ENCODE data around the gene CARD9. TPM values are rescaled to one million over a fixed set of nuclear protein-coding genes. Genes with fewer than 3 reads are reported as not detected.

Gene CARD9
- total and polyA plus RNA-seq, 2 of the 4 experiments (the other 2 are of a cell fraction): 0.36 to 1.9 TPM

DNA sequence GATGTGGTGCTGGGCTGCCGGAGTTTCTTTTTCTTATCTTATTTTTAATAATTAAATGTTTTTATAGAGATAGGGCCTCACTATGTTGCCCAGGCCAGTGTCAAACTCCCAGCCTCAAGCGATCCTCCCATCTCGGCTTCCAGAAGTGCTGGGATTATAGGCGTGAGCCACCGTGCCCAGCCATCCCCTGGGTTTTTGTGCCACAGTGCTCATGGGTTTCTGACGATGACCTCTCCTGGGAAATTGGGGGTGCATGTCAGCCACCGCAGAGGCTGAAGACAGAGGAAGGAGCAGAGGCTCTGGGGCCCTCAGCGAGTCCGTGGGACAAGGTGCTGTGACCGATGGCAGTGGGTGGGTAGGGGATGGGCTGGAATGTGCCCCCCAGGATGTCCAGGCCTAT is 31.7 kb downstream of the CARD9 start:
- H3K56ac ChIP-seq (ENCODE audit: extremely low read depth, insufficient read depth, low read length): no peak overlapping the region
- H4K20me1 ChIP-seq (ENCODE audit: insufficient read depth, low read length): peaks cover 78% of the 10 kb centered on the region
- no peak overlapping the region for H4K5ac ChIP-seq (ENCODE audit: low read depth, low read length)
- H3K27ac ChIP-seq (ENCODE audit: insufficient read depth, low read length): no peak overlapping the region
- no peaks in the 10 kb centered on the region for H3K27me3 ChIP-seq (ENCODE audit: control insufficient read depth, insufficient read depth, low read length)
- H4K8ac ChIP-seq (ENCODE audit: low read depth in 2 of 2, low read length in 2 of 2): no peak overlapping the region
- no peak overlapping the region for H3K23ac ChIP-seq (ENCODE audit: low read depth, low read length)
- H2AFZ ChIP-seq (replicated peaks; ENCODE audit: low read length, poor library complexity): no peak overlapping the region
- H3K79me1 ChIP-seq (ENCODE audit: low read depth in 1 of 2, low read length in 2 of 2): peaks cover 13 to 72% of the 10 kb centered on the region in 2 experiments
- BruUV-seq (replicated peaks): no TSS peak
- intact Hi-C loops (cut with micrococcal nuclease) (no loop called here), dilution Hi-C loops (cut with HindIII; ENCODE audit: low sequenced_read_pairs, unreplicated experiment) (no loop called here), in situ Hi-C loops (cut with MboI; ENCODE audit: low sequenced_read_pairs) (no loop called here)
- WGBS, 2 experiments (ENCODE audit: extremely low coverage in 2 of 2, insufficient read length in 1 of 2): 83% methylated on average over 1 of the region's 10 CpGs; no CpG with 5 or more reads in 1 of the 2 experiments
- peaks cover 4% of the 10 kb centered on the region; the same call in 1 of the 2 replicates for H3K9me1 ChIP-seq (ENCODE audit: insufficient read depth, low read length)
- peak overlapping the region; percentile 56 for H2AK9ac ChIP-seq (replicated peaks; ENCODE audit: low read depth, low read length, poor library complexity)
- TF ChIP-seq CEBPB (IDR thresholded peaks at IDR 0.05; ENCODE audit: low read depth, low read length) (no peak), MXI1 (IDR thresholded peaks at IDR 0.05; ENCODE audit: borderline replicate concordance, low read depth, low read length) (no peak), FOS (IDR thresholded peaks at IDR 0.05; ENCODE audit: low read depth, low read length) (no peak), POLR2A (IDR thresholded peaks at IDR 0.05; ENCODE audit: low read depth, low read length) (no peak), RFX5 (IDR thresholded peaks at IDR 0.05; ENCODE audit: low read depth, low read length) (no peak), BHLHE40 (IDR thresholded peaks at IDR 0.05; ENCODE audit: low read depth, low read length) (no peak), MAZ (IDR thresholded peaks at IDR 0.05; ENCODE audit: borderline replicate concordance, low read depth, low read length) (no peak), CHD1 (IDR thresholded peaks at IDR 0.05; ENCODE audit: low read depth, low read length) (no peak), USF2 (IDR thresholded peaks at IDR 0.05; ENCODE audit: low read depth, low read length) (no peak)
- ChIA-PET POLR2A (ENCODE audit: unreplicated experiment) (no interaction called here), CTCF (interaction anchor here (0.8 kb wide), 1 partner anchor 21 kb away, joined by 3 read pairs; no protein-coding TSS in a partner anchor)
- H3K4ac ChIP-seq (ENCODE audit: low read depth, low read length): no peak overlapping the region
- H3K14ac ChIP-seq (replicated peaks; ENCODE audit: low read depth, low read length): no peak overlapping the region
- H2AK5ac ChIP-seq (ENCODE audit: low read depth, low read length): no peak overlapping the region
- no peak overlapping the region for H3K4me2 ChIP-seq (ENCODE audit: low read depth, low read length)
- H3K4me1 ChIP-seq (ENCODE audit: control insufficient read depth, insufficient read depth, low read length): peaks cover 8% of the 10 kb centered on the region; the same call in 1 of the 2 replicates
- no peak overlapping the region for H2BK5ac ChIP-seq (ENCODE audit: low read depth, low read length, poor library complexity, severe bottlenecking)
- no peak overlapping the region for H2BK20ac ChIP-seq (ENCODE audit: low read depth, low read length)
- no peak overlapping the region for H3K18ac ChIP-seq (ENCODE audit: low read depth, low read length)
- no peak overlapping the region for H2BK120ac ChIP-seq (ENCODE audit: low read depth, low read length)
- H3K9me3 ChIP-seq (ENCODE audit: control insufficient read depth, insufficient read depth, low read length): no peaks in the 10 kb centered on the region
- ATAC-seq (ENCODE audit: low read depth) (no peak), DNase-seq (no peak)
- H3K4me3 ChIP-seq (ENCODE audit: insufficient read depth, low read depth, low read length): no peak overlapping the region
- H2BK15ac ChIP-seq (ENCODE audit: low read depth, low read length): no peak overlapping the region
- no peak overlapping the region for H4K91ac ChIP-seq (ENCODE audit: insufficient read depth, low read depth, low read length)
- peaks cover 77% of the 10 kb centered on the region for H3K36me3 ChIP-seq (ENCODE audit: control insufficient read depth, insufficient read depth, low read length)
- no peak overlapping the region for H3K9ac ChIP-seq (ENCODE audit: low read depth, low read length)

All from IMR-90 (cell line).